AG04449 (cell line): ENCODE data around the gene DUSP11.
"Not testable (repeated sequence)": the region's sequence is repeated elsewhere in the genome, so short reads cannot be mapped to it uniquely, and the experiment has no call there.

Experiments used
- CTCF ChIA-PET: fragments of 350-600 bp; formaldehyde crosslinking; extraction: SDS; loops from one replicate; lab custom pipeline; 2021; ENCODE audit warnings: antibody characterized with exemption; lab: Yijun Ruan, JAX
- POLR2A ChIA-PET: fragments of 400-600, 350-600 bp; formaldehyde crosslinking; extraction: SDS; loops from one replicate; lab custom pipeline; 2020; ENCODE audit warnings: antibody characterized with exemption, inconsistent platforms; lab: Yijun Ruan, JAX
- DNase-seq: peaks from one replicate; pipeline ENCODE4 v3.0.0-alpha.2; 2010; ENCODE audit warnings: low read depth, low spot score
- H3K4me3 ChIP-seq: 2 replicates; pipeline ENCODE4 v1.5.1; 2011; ENCODE audit warnings: low read depth, mild to moderate bottlenecking, control low read depth, low read length
- CTCF ChIP-seq: IDR thresholded peaks from one replicate; pipeline ENCODE4 v1.5.1; 2011; ENCODE audit warnings: mild to moderate bottlenecking, moderate library complexity, low read length, control low read depth, inconsistent platforms; ENCODE audit not compliant: insufficient read depth; ENCODE audit errors: missing control alignments

DUSP11 gene

DNA sequence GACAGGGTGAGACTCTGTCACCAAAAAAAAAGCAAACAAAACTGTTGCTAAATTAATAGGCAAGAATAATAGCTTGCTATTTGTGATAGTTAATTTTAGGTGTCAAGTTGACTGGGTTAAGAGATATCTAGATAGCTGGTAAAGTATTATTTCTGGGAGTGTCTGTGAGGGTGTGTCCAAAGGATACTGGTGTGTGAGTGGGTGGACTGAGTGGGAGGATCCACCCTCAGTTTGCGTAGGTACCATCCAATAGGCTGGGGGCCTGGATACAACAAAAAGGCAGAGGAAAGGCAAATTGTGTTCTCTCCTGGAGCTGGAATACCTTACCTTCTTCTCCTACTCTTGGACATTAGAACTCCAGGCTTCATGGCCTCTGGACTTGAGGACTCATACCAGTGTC is 15.0 kb downstream of the DUSP11 start:
- no peak overlapping the region for H3K4me3 ChIP-seq
- ChIA-PET CTCF (interaction anchor here (1.1 to 1.5 kb wide), 2 partner anchors 9 to 18 kb away, joined by 3 to 4 read pairs; no protein-coding TSS in a partner anchor), POLR2A (no interaction called here)
- DNase-seq, result no peak
- TF ChIP-seq CTCF, result no peak

GRCh38 chr2:73762571-73762970 is 17.3 kb downstream of the DUSP11 start:
- CTCF ChIA-PET, result no interaction called here
- TF ChIP-seq CTCF, result no peak
- DNase-seq, result no peak
- H3K4me3 ChIP-seq, result no peak overlapping the region
- POLR2A ChIA-PET, result no interaction called here

DNA sequence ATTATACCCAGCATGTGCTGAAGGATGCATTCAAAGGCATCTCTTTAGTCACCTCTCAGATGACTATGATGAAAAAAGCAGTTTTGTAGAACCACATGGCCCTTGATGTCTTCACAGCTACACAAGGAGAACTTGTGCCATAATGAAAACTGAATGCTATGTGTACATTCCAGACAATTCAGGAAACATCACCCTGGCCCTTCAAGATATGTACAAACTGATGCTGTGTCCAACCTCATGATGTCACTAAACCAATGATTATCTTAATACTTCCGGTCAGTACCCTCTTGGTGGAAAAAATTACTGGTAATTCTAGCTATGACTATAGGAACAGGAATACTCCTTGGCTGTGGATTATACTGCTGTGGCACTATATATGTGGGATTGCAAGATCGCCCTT is 20.0 kb downstream of the DUSP11 start:
- TF ChIP-seq CTCF, result no peak
- no peak for DNase-seq
- ChIA-PET POLR2A (no interaction called here), CTCF (interaction anchor here (0.9 kb wide), 1 partner anchor 361 kb away, joined by 3 read pairs; no protein-coding TSS in a partner anchor)
- no peak overlapping the region for H3K4me3 ChIP-seq

- DNase-seq, result no peak
- CTCF ChIA-PET, result no interaction called here
- no peak for TF ChIP-seq CTCF
- POLR2A ChIA-PET, result no interaction called here
- no peak overlapping the region for H3K4me3 ChIP-seq
Observed at GRCh38 chr2:73759285-73759764, 20.6 kb downstream of the DUSP11 start.

- H3K4me3 ChIP-seq, POLR2A ChIA-PET, DNase-seq: not testable (repeated sequence)
- CTCF ChIA-PET, result interaction anchor here (1.7 kb wide), 1 partner anchor 23 kb away, joined by 3 read pairs; no protein-coding TSS in a partner anchor
Observed at GRCh38 chr2:73754332-73754731, 25.6 kb downstream of the DUSP11 start.

- no peak overlapping the region for H3K4me3 ChIP-seq
- no peak for TF ChIP-seq CTCF
- CTCF ChIA-PET, result no interaction called here
- POLR2A ChIA-PET, result no interaction called here
- DNase-seq, result no peak
Observed at GRCh38 chr2:73749314-73749713, 30.6 kb downstream of the DUSP11 start.

GRCh38 chr2:73746877-73747208 is 33.1 kb downstream of the DUSP11 start:
- CTCF ChIA-PET, result interaction anchor here (0.8 kb wide), 1 partner anchor 18 kb away, joined by 3 read pairs; no protein-coding TSS in a partner anchor
- H3K4me3 ChIP-seq, result no peak overlapping the region
- no peak for TF ChIP-seq CTCF
- no peak for DNase-seq
- POLR2A ChIA-PET, result no interaction called here
